Erythroblast (primary cell): ENCODE measurements around the gene ITPKA.

ENCODE experiments used
- GATA1 ChIP-seq: IDR thresholded peaks from 2 replicates; pipeline ENCODE4 v1.6.1; 2011; ENCODE audit warnings: low read depth, mild to moderate bottlenecking, control low read depth, low read length, moderate library complexity
- POLR2A ChIP-seq: IDR thresholded peaks from 2 replicates; pipeline ENCODE4 v1.6.1; 2011; ENCODE audit warnings: mild to moderate bottlenecking, low read length

GRCh38 chr15:41462084-41462795 lies 31.4 kb upstream of the ITPKA start:
- TF ChIP-seq POLR2A (no peak), GATA1 (no peak)
